HEK293T (cell line): ENCODE results near the gene KIF5A.
"Not testable (repeated sequence)": the region's sequence is repeated elsewhere in the genome, so short reads cannot be mapped to it uniquely, and the experiment has no call there.

Experiments used
- ARNT ChIP-seq: fragments of 450-650 bp; IDR thresholded peaks from 2 replicates; pipeline ENCODE4 v1.6.1; 2017; ENCODE audit warnings: mild to moderate bottlenecking
- ELF4 ChIP-seq: fragments of 450-650 bp; IDR thresholded peaks from 2 replicates; pipeline ENCODE4 v1.6.1; 2017; ENCODE audit warnings: antibody characterized with exemption
- FOXA1 ChIP-seq: fragments of 450-650 bp; IDR thresholded peaks from 2 replicates; pipeline ENCODE4 v1.6.1; 2016; ENCODE audit warnings: mild to moderate bottlenecking
- L3MBTL2 ChIP-seq: fragments of 450-650 bp; conservative IDR thresholded peaks from 2 replicates; pipeline ENCODE4 v1.6.1; 2016; ENCODE audit warnings: mild to moderate bottlenecking
- SP1 ChIP-seq: fragments of 450-650 bp; IDR thresholded peaks from 2 replicates; pipeline ENCODE4 v1.6.1; 2017
- TF ChIP-seq, protein P1 (sequence below): fragments of 450-650 bp; IDR thresholded peaks from 2 replicates; pipeline ENCODE4 v1.6.1; 2016

DNA sequence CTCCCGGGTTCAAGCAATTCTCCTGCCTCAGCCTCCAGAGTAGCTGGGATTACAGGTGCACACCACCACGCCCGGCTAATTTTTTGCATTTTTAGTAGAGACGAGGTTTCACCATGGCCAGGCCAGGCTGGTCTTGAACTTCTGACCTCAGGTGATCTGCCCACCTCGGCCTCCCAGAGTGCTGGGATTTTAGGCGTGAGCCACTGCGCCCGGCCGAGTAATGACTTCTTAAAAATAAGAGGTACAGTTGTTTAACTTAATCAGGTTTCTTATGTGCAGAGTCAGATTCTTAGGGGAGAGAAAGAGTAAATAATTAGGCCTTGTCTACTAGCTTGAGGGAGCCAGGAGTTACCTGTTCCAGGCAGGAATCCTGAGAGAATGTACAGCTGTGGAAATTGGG lies 35.6 kb upstream of the KIF5A start:
- TF ChIP-seq SP1, ELF4, L3MBTL2, FOXA1, ARNT: not testable (repeated sequence)
- TF ChIP-seq, protein P1, sequence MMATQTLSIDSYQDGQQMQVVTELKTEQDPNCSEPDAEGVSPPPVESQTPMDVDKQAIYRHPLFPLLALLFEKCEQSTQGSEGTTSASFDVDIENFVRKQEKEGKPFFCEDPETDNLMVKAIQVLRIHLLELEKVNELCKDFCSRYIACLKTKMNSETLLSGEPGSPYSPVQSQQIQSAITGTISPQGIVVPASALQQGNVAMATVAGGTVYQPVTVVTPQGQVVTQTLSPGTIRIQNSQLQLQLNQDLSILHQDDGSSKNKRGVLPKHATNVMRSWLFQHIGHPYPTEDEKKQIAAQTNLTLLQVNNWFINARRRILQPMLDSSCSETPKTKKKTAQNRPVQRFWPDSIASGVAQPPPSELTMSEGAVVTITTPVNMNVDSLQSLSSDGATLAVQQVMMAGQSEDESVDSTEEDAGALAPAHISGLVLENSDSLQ, result not testable (repeated sequence)
